RWPE1 (cell line): ENCODE measurements around the gene TTC38.

Experiments
- CTCF ChIA-PET: fragments of 350-600 bp; sonication (Branson Sonifier 250); formaldehyde crosslinking; extraction: SDS; loops from one replicate; lab custom pipeline; 2021; lab: Yijun Ruan, JAX
- POLR2A ChIA-PET: fragments of 400-600 bp; formaldehyde crosslinking; extraction: SDS; loops from one replicate; lab custom pipeline; 2020; ENCODE audit warnings: antibody characterized with exemption; ENCODE audit not compliant: low non-redundant PET; lab: Yijun Ruan, JAX
- DNase-seq: peaks from one replicate; pipeline ENCODE4 v3.0.0; 2012; ENCODE audit warnings: low spot score
- H3K27ac ChIP-seq: fragments of 450-650 bp; 2 replicates; pipeline ENCODE4 v1.5.1; 2017
- TF ChIP-seq, protein P1 (sequence below): fragments of 450-650 bp; conservative IDR thresholded peaks from 2 replicates; pipeline ENCODE4 v1.5.1; 2017; ENCODE audit warnings: low read depth, mild to moderate bottlenecking

Gene TTC38

DNA sequence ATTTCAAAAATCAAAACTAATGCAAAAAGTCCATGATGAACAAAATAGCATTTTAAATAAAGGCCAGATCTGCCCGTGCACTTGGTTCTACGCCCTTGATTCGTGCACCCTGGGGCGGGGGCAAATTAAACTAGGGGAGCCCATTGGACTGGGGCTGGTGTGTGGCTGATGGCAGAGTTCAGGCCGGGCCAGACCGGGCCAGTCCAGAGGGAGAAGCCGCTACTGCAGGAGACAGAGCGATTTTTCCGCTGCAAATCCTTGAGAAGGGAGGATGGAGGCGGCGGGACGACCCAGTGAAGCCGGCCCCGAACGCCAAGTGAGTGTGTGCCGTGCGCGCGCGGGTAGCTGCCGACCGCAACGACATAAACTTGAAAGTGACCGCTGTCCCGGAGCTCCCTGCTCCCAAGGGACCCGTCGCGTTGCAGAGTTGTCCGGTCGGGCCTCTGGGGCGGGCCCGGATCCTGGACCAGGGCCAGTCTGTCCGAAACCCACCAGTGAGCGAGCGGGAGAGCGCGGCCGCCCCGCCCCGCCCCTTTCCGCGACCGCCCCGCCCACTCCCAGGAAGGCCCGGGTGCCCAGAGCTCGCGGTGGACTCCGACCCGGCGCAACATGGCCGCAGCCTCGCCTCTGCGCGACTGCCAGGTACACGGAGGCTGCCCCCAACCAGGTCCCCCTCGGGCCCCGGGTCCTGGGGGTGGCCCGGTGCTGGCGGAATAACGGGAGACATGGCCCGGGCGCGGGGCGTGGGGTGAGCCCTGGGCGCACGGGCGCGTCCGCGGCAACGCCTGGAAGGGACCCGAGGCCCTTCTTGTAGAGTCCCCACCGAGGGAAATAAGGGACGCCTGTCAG is at the start of gene TTC38:
TSS of gene TTC38 (plus strand) at position 578 of the 849 bp plus-strand sequence. CDS start at position 610, 32 bp downstream.
- ChIA-PET CTCF (interaction anchor here (1.0 kb wide), 1 partner anchor 145 kb away, joined by 3 read pairs; no protein-coding TSS in a partner anchor), POLR2A (interaction anchor here (1.0 kb wide), 2 partner anchors 17 to 28 kb away, joined by 4 to 5 read pairs; partner anchors contain the start of gene CDPF1)
- peak within 1 kb of the TSS; percentile 76 for H3K27ac ChIP-seq
- DNase-seq: peak; percentile 78
- TF ChIP-seq, protein P1, sequence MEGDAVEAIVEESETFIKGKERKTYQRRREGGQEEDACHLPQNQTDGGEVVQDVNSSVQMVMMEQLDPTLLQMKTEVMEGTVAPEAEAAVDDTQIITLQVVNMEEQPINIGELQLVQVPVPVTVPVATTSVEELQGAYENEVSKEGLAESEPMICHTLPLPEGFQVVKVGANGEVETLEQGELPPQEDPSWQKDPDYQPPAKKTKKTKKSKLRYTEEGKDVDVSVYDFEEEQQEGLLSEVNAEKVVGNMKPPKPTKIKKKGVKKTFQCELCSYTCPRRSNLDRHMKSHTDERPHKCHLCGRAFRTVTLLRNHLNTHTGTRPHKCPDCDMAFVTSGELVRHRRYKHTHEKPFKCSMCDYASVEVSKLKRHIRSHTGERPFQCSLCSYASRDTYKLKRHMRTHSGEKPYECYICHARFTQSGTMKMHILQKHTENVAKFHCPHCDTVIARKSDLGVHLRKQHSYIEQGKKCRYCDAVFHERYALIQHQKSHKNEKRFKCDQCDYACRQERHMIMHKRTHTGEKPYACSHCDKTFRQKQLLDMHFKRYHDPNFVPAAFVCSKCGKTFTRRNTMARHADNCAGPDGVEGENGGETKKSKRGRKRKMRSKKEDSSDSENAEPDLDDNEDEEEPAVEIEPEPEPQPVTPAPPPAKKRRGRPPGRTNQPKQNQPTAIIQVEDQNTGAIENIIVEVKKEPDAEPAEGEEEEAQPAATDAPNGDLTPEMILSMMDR: no peak

DNA sequence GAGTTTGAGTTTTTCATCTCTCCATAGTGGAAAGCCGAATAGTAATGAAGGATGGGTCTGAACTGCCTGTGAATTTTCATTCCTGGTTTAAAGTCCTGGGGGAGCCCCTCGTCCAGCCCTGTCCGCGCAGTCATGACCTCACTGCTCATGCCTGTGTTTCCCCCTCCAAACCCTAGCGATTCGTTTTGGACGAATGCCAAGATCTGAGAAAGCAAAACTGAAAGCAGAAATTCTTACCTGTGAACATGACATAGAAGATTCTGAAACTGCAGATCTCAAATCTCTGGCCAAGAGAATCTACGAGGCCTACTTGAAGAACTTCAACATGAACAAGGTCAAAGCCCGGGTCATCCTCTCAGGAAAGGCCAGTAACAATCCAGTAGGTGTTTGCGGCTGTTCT is 48.2 kb upstream of the TTC38 start:
- no peak overlapping the region for H3K27ac ChIP-seq
- TF ChIP-seq, protein P1: no peak
- CTCF ChIA-PET: no interaction called here
- no peak for DNase-seq
- POLR2A ChIA-PET: no interaction called here

DNA sequence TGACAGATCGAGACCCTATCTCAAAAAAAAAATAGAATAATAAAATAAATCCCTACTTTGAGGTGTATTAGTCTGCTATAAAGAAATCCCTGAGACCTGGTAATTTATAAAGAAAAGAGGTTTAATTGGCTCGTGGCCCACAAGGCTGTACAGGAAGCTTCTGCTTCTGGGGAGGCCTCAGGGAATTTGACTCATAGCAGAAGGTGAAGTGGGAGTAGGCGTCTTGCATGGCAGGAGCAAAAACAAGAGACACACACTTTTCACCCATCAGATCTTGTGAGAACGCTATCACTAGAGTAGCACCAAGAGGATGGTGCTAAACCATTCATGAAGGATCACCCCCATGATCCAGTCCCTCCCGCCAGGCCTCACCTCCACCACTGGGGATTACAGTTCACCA is 46.9 kb upstream of the TTC38 start:
- no peak overlapping the region for H3K27ac ChIP-seq
- ChIA-PET POLR2A (no interaction called here), CTCF (interaction anchor here (0.6 kb wide), 1 partner anchor 99 kb away, joined by 3 read pairs; no protein-coding TSS in a partner anchor)
- DNase-seq: no peak
- TF ChIP-seq, protein P1: no peak

DNA sequence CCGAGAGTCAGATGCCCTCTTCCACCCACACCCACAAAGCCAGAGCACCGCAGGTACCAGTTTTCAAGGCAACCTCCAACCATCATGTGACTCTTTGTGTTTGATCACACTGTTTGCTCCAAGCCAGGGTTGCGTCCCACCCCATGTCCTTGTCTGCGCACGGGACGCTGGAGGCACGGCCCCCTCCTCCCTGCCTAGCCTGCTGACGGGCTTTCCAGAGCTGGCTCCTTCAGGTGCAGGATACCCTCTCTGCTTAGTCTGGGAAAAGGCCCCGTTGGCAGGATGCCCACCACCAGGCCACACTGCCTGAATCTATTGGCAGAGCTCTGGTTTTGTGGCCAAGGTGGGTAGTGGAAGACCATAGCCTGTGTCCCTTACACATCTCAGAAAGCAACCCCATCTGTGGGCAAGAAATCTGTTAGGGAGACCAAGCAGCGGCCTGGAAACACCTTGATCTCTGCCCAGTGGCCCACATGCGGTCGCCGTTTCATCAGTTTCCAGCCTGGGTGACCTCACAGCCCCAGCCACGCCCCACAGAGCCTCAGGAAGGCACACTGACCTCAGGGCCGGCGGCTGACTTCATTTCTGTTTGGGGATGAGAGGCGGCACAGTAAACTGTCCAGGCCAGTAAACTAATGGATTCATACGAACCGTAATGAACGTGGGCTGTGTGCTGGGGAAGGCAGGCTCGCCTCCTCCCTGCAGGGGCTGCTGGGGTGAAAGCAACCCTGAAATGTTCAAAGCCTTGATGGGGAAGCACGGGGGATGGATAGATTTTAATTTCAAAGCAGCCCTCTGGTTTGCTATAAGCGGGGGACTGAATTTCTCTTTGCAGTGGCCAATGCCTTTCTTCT is 43.5 kb upstream of the TTC38 start:
- no peak overlapping the region for H3K27ac ChIP-seq
- ChIA-PET POLR2A (no interaction called here), CTCF (no interaction called here)
- TF ChIP-seq, protein P1: no peak
- no peak for DNase-seq

DNA sequence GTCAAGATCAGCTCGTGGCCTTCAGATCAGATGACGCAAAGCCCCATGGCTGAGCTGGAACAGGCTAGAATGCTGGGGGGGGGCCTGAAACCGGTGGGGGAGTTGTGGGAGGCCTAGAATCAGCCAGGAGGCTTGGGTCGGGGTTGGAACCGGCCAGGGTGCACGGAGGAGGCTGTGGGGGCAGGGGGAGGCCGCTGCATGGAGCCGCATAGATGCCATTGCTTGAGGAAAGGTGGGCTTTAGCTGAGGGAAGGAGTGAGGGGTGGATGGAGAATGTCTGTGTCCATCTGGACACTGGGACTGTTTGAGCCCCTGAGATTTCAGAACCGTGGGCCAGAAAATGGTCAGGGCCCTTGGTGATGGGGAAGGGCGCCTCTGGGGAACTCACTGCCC is 42.9 kb upstream of the TTC38 start:
- no peak for DNase-seq
- no peak overlapping the region for H3K27ac ChIP-seq
- POLR2A ChIA-PET: no interaction called here
- CTCF ChIA-PET: no interaction called here
- TF ChIP-seq, protein P1: no peak

DNA sequence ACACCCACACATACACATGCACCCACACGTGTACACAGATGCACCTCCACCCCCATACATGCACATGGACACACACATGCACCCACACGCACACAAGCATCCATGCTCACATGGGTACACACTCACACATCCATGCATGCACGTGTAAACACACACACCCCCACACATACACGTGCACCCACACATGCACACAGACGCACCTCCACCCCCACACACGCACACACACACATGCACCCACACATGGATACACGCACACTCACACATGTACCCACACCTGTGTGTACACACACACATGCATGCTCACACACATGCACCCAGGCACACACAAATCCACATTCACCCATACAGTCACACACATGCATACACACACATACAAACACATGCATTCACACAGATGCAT is 42.2 kb upstream of the TTC38 start:
- ChIA-PET POLR2A (no interaction called here), CTCF (no interaction called here)
- TF ChIP-seq, protein P1: no peak

More for the DNA sequence above, 42.2 kb upstream of the TTC38 start:
- no peak overlapping the region for H3K27ac ChIP-seq
- no peak for DNase-seq
